ENCODE data around the gene SNED1.

SNED1 gene

DNA sequence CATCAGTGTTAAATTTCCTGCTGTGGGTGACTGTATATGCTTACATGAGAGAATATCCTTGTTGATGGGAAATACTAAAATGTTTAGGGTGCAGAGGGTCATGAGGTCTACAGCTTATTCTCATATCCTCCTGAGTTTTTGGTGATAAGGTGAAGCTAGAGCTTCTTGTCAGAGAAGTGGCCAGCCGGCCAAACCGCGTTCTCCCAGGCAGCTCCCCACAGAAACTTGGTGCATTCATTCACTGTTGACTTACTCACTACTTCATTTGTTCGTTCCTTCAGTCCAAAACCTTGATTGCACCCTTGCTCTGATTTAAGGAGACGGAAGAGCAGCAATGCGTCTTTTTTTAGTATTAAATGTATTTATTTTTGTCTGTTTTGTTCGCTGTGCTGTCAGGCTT, 8.7 kb downstream of the SNED1 start:
- no peak overlapping the region for H3K4me3 ChIP-seq (ENCODE audit: low read length)
- peaks cover 11% of the 10 kb centered on the region for H3K4me1 ChIP-seq (ENCODE audit: control insufficient read depth, low read depth, low read length)
- H3K9ac ChIP-seq (ENCODE audit: low read length) = no peak overlapping the region
- no peak overlapping the region for H3K27ac ChIP-seq (ENCODE audit: low read length)
- no peaks in the 10 kb centered on the region for H3K36me3 ChIP-seq (ENCODE audit: control insufficient read depth, low read depth, low read length)
- H3K9me3 ChIP-seq (ENCODE audit: control insufficient read depth, low read depth, low read length) = no peaks in the 10 kb centered on the region
- no peaks in the 10 kb centered on the region for H3K27me3 ChIP-seq (ENCODE audit: control insufficient read depth, insufficient read depth, low read length)

- Histone ChIP-seq H3K27ac (ENCODE audit: low read length) (no peak overlapping the region), H3K27me3 (ENCODE audit: control insufficient read depth, insufficient read depth, low read length) (no peaks in the 10 kb centered on the region), H3K4me1 (ENCODE audit: control insufficient read depth, low read depth, low read length) (peaks cover 11% of the 10 kb centered on the region), H3K36me3 (ENCODE audit: control insufficient read depth, low read depth, low read length) (no peaks in the 10 kb centered on the region), H3K9ac (ENCODE audit: low read length) (no peak overlapping the region), H3K4me3 (ENCODE audit: low read length) (no peak overlapping the region), H3K9me3 (ENCODE audit: control insufficient read depth, low read depth, low read length) (no peaks in the 10 kb centered on the region)
These were observed 9.7 kb downstream of the SNED1 start for GRCh38 chr2:241007880-241008710.

DNA sequence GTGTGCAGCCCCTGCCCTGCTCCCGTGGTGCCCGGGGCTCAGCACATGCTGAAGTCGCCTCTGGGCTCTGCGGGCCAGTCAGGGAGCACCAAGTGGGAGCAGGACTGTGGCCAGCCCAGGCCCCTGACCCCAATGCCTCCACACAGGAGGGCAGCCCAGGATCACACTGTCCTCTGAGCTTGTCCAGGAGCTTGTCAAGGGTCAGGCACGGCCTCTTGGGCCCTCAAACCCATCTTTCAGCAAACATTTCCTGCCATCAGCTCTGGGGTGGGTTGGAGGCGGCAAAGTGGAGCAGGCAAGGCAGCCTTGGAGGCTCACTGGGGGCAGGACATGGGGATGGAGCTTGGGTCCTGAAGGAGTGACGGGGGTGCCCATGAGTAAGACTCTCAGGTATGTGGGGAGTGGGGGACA, 10.3 kb downstream of the SNED1 start:
- Histone ChIP-seq H3K4me1 (ENCODE audit: control insufficient read depth, low read depth, low read length) (peaks cover 11% of the 10 kb centered on the region), H3K9ac (ENCODE audit: low read length) (no peak overlapping the region), H3K27ac (ENCODE audit: low read length) (no peak overlapping the region), H3K36me3 (ENCODE audit: control insufficient read depth, low read depth, low read length) (no peaks in the 10 kb centered on the region), H3K9me3 (ENCODE audit: control insufficient read depth, low read depth, low read length) (no peaks in the 10 kb centered on the region), H3K4me3 (ENCODE audit: low read length) (no peak overlapping the region), H3K27me3 (ENCODE audit: control insufficient read depth, insufficient read depth, low read length) (no peaks in the 10 kb centered on the region)

- Histone ChIP-seq H3K4me3 (ENCODE audit: low read length) (peak overlapping the region; percentile 45), H3K4me1 (ENCODE audit: control insufficient read depth, low read depth, low read length) (peaks cover 11% of the 10 kb centered on the region), H3K9ac (ENCODE audit: low read length) (no peak overlapping the region), H3K27me3 (ENCODE audit: control insufficient read depth, insufficient read depth, low read length) (no peaks in the 10 kb centered on the region), H3K27ac (ENCODE audit: low read length) (no peak overlapping the region), H3K9me3 (ENCODE audit: control insufficient read depth, low read depth, low read length) (no peaks in the 10 kb centered on the region), H3K36me3 (ENCODE audit: control insufficient read depth, low read depth, low read length) (no peaks in the 10 kb centered on the region)
These were observed 10.8 kb downstream of the SNED1 start for GRCh38 chr2:241009191-241009590.

DNA sequence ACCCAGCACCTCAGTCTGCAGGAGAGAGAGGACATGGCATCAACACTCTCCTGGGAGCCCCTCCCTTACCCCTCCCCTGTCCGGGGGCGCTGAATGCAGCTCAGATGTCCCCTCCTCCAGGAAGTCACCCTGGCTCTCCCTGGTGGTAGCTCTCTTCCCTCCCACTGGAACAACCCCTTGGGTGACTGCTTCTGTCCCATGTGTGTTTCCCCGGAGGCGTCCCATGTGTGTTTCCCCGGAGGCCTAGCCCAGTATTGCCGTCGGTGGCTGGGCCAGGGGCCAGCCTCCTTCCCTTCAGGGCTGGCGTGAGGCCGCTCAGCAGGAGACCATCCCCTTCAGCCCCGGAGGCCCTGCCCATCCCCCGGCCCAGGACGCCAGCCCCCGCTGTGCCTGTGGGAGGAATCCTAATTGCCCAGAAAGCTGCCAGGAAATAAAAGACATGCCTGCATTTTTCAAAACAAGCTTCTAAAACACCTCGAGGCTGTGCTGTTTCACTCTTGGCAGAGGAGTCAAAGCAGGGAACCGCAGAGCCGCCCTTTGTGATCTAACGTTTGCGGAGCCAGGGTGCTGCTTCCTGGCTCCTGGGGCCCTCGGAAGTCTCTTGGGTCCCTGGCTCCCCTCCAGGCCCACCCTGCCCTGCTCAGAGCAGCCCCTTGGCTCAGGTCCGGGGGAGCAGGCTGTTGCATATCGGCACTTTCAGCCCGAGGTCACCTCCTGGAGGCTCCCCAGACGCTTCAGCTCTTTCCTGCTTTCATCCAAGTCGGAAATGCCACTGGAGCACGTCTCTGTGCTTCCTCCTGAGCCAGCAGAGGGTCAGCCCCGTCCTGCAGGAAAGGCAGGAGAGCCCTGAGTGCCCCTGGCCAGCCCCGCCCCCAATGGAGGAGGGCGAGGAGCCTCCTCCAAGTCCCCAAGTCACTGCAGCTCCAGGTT, 11.4 kb downstream of the SNED1 start:
- peaks cover 11% of the 10 kb centered on the region for H3K4me1 ChIP-seq (ENCODE audit: control insufficient read depth, low read depth, low read length)
- no peak overlapping the region for H3K9ac ChIP-seq (ENCODE audit: low read length)
- no peaks in the 10 kb centered on the region for H3K36me3 ChIP-seq (ENCODE audit: control insufficient read depth, low read depth, low read length)
- H3K9me3 ChIP-seq (ENCODE audit: control insufficient read depth, low read depth, low read length) = no peaks in the 10 kb centered on the region
- no peaks in the 10 kb centered on the region for H3K27me3 ChIP-seq (ENCODE audit: control insufficient read depth, insufficient read depth, low read length)
- no peak overlapping the region for H3K27ac ChIP-seq (ENCODE audit: low read length)
- peak overlapping the region; percentile 45 for H3K4me3 ChIP-seq (ENCODE audit: low read length)

GRCh38 chr2:241010531-241011295, 12.3 kb downstream of the SNED1 start:
- no peak overlapping the region for H3K4me3 ChIP-seq (ENCODE audit: low read length)
- no peaks in the 10 kb centered on the region for H3K36me3 ChIP-seq (ENCODE audit: control insufficient read depth, low read depth, low read length)
- H3K27ac ChIP-seq (ENCODE audit: low read length) = no peak overlapping the region
- H3K9me3 ChIP-seq (ENCODE audit: control insufficient read depth, low read depth, low read length) = no peaks in the 10 kb centered on the region
- H3K27me3 ChIP-seq (ENCODE audit: control insufficient read depth, insufficient read depth, low read length) = no peaks in the 10 kb centered on the region
- peaks cover 11% of the 10 kb centered on the region for H3K4me1 ChIP-seq (ENCODE audit: control insufficient read depth, low read depth, low read length)
- no peak overlapping the region for H3K9ac ChIP-seq (ENCODE audit: low read length)

GRCh38 chr2:241011296-241011600, 12.8 kb downstream of the SNED1 start:
- Histone ChIP-seq H3K9ac (ENCODE audit: low read length) (no peak overlapping the region), H3K36me3 (ENCODE audit: control insufficient read depth, low read depth, low read length) (no peaks in the 10 kb centered on the region), H3K27me3 (ENCODE audit: control insufficient read depth, insufficient read depth, low read length) (no peaks in the 10 kb centered on the region), H3K27ac (ENCODE audit: low read length) (no peak overlapping the region), H3K4me3 (ENCODE audit: low read length) (no peak overlapping the region), H3K9me3 (ENCODE audit: control insufficient read depth, low read depth, low read length) (no peaks in the 10 kb centered on the region), H3K4me1 (ENCODE audit: control insufficient read depth, low read depth, low read length) (peaks cover 11% of the 10 kb centered on the region)

DNA sequence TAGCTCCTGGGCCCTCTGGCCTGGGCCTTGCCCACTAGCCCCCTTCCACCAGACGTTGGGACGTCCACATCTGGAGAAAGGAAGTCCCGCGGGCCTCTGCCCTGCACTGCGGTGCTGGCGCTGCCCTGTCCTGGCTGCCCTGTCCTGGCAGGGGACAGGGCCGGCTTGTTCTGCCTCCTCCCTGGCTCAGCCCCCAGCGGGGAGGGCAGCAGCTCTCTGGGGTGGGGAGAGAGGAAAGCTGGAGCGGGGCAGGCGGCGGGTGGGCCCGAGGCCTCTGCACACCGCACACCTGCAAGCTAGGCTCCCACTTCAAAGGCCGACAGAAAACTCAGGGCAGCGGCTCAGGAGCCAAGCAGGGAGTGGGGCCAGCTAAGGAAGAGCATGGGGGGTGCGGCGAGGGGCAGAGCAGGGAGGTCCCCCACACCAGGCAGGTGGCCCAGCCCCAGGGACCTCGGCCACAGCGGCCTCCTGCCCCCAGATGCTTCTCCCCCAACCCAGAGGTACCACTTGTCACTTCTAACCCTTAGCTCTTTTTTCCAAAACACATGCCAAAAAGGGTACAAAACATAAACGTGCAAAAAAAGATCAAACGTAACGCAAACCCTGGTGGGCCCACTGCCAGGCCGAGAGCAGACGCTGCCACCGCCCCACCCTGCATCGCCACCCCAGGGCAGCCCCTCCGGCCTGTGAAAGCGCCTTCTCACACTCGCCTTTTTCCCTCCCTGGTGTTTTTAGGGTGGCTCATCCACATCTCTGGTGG, 13.5 kb downstream of the SNED1 start:
- Histone ChIP-seq H3K27ac (ENCODE audit: low read length) (no peak overlapping the region), H3K27me3 (ENCODE audit: control insufficient read depth, insufficient read depth, low read length) (no peaks in the 10 kb centered on the region), H3K9ac (ENCODE audit: low read length) (no peak overlapping the region), H3K36me3 (ENCODE audit: control insufficient read depth, low read depth, low read length) (no peaks in the 10 kb centered on the region), H3K4me1 (ENCODE audit: control insufficient read depth, low read depth, low read length) (peaks cover 11% of the 10 kb centered on the region), H3K4me3 (ENCODE audit: low read length) (no peak overlapping the region), H3K9me3 (ENCODE audit: control insufficient read depth, low read depth, low read length) (no peaks in the 10 kb centered on the region)

DNA sequence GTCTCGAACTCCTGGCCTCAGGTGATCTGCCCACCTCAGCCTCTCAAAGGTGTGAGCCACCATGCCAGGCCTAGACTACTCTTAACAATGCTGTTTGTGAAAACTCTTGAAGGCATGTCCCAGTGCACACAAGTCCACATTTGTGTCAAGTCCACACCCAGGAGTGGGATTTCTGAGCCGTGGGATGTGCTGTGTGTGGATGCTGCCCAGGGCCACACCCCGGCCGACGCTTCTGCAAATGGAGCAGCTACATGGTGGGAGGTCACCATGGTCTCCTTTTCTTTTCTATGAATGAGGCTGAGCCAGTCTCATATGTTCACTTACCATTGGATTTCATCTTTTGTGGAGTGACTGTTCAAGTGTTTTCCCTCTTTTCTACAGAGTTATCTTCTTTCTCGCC, 15.8 kb downstream of the SNED1 start:
- peaks cover 10% of the 10 kb centered on the region for H3K4me1 ChIP-seq (ENCODE audit: control insufficient read depth, low read depth, low read length)
- H3K9me3 ChIP-seq (ENCODE audit: control insufficient read depth, low read depth, low read length) = no peaks in the 10 kb centered on the region
- H3K9ac ChIP-seq (ENCODE audit: low read length) = no peak overlapping the region
- no peaks in the 10 kb centered on the region for H3K27me3 ChIP-seq (ENCODE audit: control insufficient read depth, insufficient read depth, low read length)
- H3K27ac ChIP-seq (ENCODE audit: low read length) = no peak overlapping the region
- H3K4me3 ChIP-seq (ENCODE audit: low read length) = no peak overlapping the region
- no peaks in the 10 kb centered on the region for H3K36me3 ChIP-seq (ENCODE audit: control insufficient read depth, low read depth, low read length)

GRCh38 chr2:241014764-241015163, 16.3 kb downstream of the SNED1 start:
- peaks cover 4% of the 10 kb centered on the region for H3K4me1 ChIP-seq (ENCODE audit: control insufficient read depth, low read depth, low read length)
- H3K27me3 ChIP-seq (ENCODE audit: control insufficient read depth, insufficient read depth, low read length) = no peaks in the 10 kb centered on the region
- H3K36me3 ChIP-seq (ENCODE audit: control insufficient read depth, low read depth, low read length) = no peaks in the 10 kb centered on the region
- no peak overlapping the region for H3K27ac ChIP-seq (ENCODE audit: low read length)
- H3K9ac ChIP-seq (ENCODE audit: low read length) = no peak overlapping the region
- no peak overlapping the region for H3K4me3 ChIP-seq (ENCODE audit: low read length)
- no peaks in the 10 kb centered on the region for H3K9me3 ChIP-seq (ENCODE audit: control insufficient read depth, low read depth, low read length)

DNA sequence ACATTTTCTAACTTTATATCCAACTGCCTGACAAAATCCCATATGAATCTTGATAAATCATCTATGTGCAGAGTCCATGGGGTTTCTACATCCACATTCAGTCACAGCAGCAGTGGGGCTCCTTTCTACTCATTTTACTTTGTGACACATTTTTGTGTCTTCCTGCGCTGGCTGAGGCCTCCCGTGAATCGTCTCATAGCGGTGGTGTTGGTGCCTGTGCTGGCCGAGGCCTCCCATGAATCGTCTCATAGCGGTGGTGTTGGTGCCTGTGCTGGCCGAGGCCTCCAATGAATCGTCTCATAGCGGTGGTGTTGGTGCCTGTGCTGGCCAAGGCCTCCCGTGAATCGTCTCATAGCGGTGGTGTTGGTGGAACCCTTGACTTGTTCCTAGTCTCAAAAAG, 17.0 kb downstream of the SNED1 start:
- Histone ChIP-seq H3K27ac (ENCODE audit: low read length) (no peak overlapping the region), H3K36me3 (ENCODE audit: control insufficient read depth, low read depth, low read length) (no peaks in the 10 kb centered on the region)

More for the DNA sequence above, 17.0 kb downstream of the SNED1 start:
- Histone ChIP-seq H3K27me3 (ENCODE audit: control insufficient read depth, insufficient read depth, low read length) (no peaks in the 10 kb centered on the region), H3K9ac (ENCODE audit: low read length) (no peak overlapping the region), H3K9me3 (ENCODE audit: control insufficient read depth, low read depth, low read length) (no peaks in the 10 kb centered on the region), H3K4me1 (ENCODE audit: control insufficient read depth, low read depth, low read length) (no peaks in the 10 kb centered on the region), H3K4me3 (ENCODE audit: low read length) (no peak overlapping the region)

All from iPS-18a (cell line).